K562 (cell line): ENCODE results near the gene PLEKHM3. TPM values are rescaled to one million over a fixed set of nuclear protein-coding genes. Genes with fewer than 3 reads are reported as not detected.
A peak's percentile ranks its signal among the peaks of the same experiment; 100 is the strongest.

ENCODE experiments used
- ATAC-seq: fragments of 200-7000 bp; cut with Tn5 transposase; 3 replicates; pipeline ENCODE4 v1.9.1; 2020; ENCODE audit warnings: moderate library complexity
- BruUV-seq: library from RNA; stranded (reverse); fragments of 400-500 nt; replicated peaks from 2 replicates; lab custom pipeline; 2021; lab: Mats Ljungman, UMichigan
- CTCF ChIA-PET: fragments of 300-600 bp; formaldehyde crosslinking; extraction: SDS; loops from one replicate; lab custom pipeline; 2021; ENCODE audit warnings: low intra/inter-chr PET ratio; lab: Yijun Ruan, JAX
- POLR2A ChIA-PET: fragments of 300-600, 350-650 bp; sonication (Branson Sonifier 250); formaldehyde crosslinking; extraction: SDS; loops from one replicate; lab custom pipeline; 2021; ENCODE audit warnings: antibody characterized with exemption, inconsistent platforms; lab: Yijun Ruan, JAX
- DNase-seq, 4 experiments: peaks; one replicate each; pipeline versions ENCODE4 v3.0.0 to v3.0.0-alpha.2; 2011 to 2018; ENCODE audit warnings: low spot score in 3 of 4, mixed read lengths in 3 of 4; ENCODE audit errors: extremely low read depth in 1 of 4
- FAIRE-seq: peaks from 2 replicates; lab custom pipeline; 2011; peaks lifted over from hg19 to GRCh38; lab: Jason Lieb, UNC
- H2AFZ ChIP-seq: 2 replicates; pipeline ENCODE4 v1.6.0; 2011; ENCODE audit warnings: low read depth, low read length, control low read depth, inconsistent platforms
- H3K27ac ChIP-seq: fragments of 200-600 bp; 3 replicates; pipeline ENCODE4 v1.8.0; 2011; ENCODE audit warnings: low read depth, mild to moderate bottlenecking, control low read depth, inconsistent platforms, low read length, moderate library complexity, mixed read lengths; ENCODE audit errors: extremely low read depth
- H3K27me3 ChIP-seq, 2 experiments: fragments of 300-600 bp in 1 of 2; 2 replicates in 1 of 2; 3 replicates in 1 of 2; pipeline versions ENCODE4 v1.6.0 to v1.8.0; 2011; ENCODE audit warnings: inconsistent platforms in 2 of 2, low read length in 2 of 2, mild to moderate bottlenecking in 1 of 2, mixed read lengths in 1 of 2, moderate library complexity in 1 of 2; ENCODE audit not compliant: control insufficient read depth in 2 of 2, insufficient read depth in 2 of 2
- H3K36me3 ChIP-seq: fragments of 300-600 bp; 3 replicates; pipeline ENCODE4 v1.8.0; 2011; ENCODE audit warnings: mild to moderate bottlenecking, low read length, inconsistent platforms; ENCODE audit not compliant: control insufficient read depth, insufficient read depth
- H3K4me1 ChIP-seq, 2 experiments: fragments of 200-600 bp in 1 of 2; replicated peaks in 1 of 2; 2 replicates in 1 of 2; 3 replicates in 1 of 2; pipeline versions ENCODE4 v1.5.1 to v1.8.0; 2011; ENCODE audit warnings: inconsistent platforms in 2 of 2, low read length in 2 of 2, mild to moderate bottlenecking in 1 of 2, mixed read lengths in 1 of 2, moderate library complexity in 1 of 2; ENCODE audit not compliant: control insufficient read depth in 2 of 2, insufficient read depth in 2 of 2
- H3K4me2 ChIP-seq: 2 replicates; pipeline ENCODE4 v1.6.1; 2011; ENCODE audit warnings: low read length, control low read depth, inconsistent platforms, mixed read lengths; ENCODE audit not compliant: insufficient read depth
- H3K4me3 ChIP-seq: fragments of 200-600 bp; sonication (generic), shearing (Covaris generic); 2 replicates; pipeline ENCODE4 v1.5.1; 2016; ENCODE audit warnings: control low read depth, inconsistent platforms
- H3K79me2 ChIP-seq: fragments of 200-600 bp; 3 replicates; pipeline ENCODE4 v1.8.0; 2011; ENCODE audit warnings: low read length, inconsistent platforms; ENCODE audit not compliant: control insufficient read depth, insufficient read depth
- H3K9ac ChIP-seq, 2 experiments: 2 replicates each; pipeline versions ENCODE4 v1.6.0 to v1.6.1; 2011; ENCODE audit warnings: low read depth in 2 of 2, low read length in 2 of 2, control low read depth in 1 of 2, inconsistent platforms in 1 of 2, mild to moderate bottlenecking in 1 of 2, mixed read lengths in 1 of 2; ENCODE audit not compliant: insufficient read depth in 1 of 2
- H3K9me1 ChIP-seq: one replicate; pipeline ENCODE4 v1.6.0; 2011; ENCODE audit warnings: inconsistent platforms, mild to moderate bottlenecking, low read length, moderate library complexity; ENCODE audit not compliant: control insufficient read depth, insufficient read depth
- H3K9me3 ChIP-seq: replicated peaks from 2 replicates; pipeline ENCODE4 v1.5.1; 2011; ENCODE audit warnings: low read depth, low read length, inconsistent platforms; ENCODE audit not compliant: control insufficient read depth, insufficient read depth
- H4K20me1 ChIP-seq: replicated peaks from 2 replicates; pipeline ENCODE4 v1.6.1; 2011; ENCODE audit warnings: low read length, inconsistent platforms, mixed read lengths; ENCODE audit not compliant: control insufficient read depth, insufficient read depth
- BCOR ChIP-seq: fragments of 450-650 bp; IDR thresholded peaks from 2 replicates; pipeline ENCODE4 v1.6.1; 2016
- KDM1A ChIP-seq, 2 experiments: fragments of 450-650 bp; IDR thresholded peaks; 2 replicates each; pipeline ENCODE4 v1.6.1; 2016; ENCODE audit warnings: mild to moderate bottlenecking in 2 of 2
- KDM5B ChIP-seq: fragments of 200-600 bp; sonication (generic); IDR thresholded peaks from 2 replicates; pipeline ENCODE4 v1.6.1; 2012; ENCODE audit warnings: low read depth, mild to moderate bottlenecking, moderate library complexity, low read length, control low read depth, inconsistent platforms; ENCODE audit not compliant: insufficient replicate concordance
- RBM25 ChIP-seq: fragments of 200-400 bp; formaldehyde crosslinking; IDR thresholded peaks from 2 replicates; pipeline ENCODE4 v1.6.1; 2018; ENCODE audit warnings: low read length, low read depth, moderate library complexity; ENCODE audit not compliant: severe bottlenecking
- WGBS: fragments of 100-300 bp; shearing (Covaris generic); methylation state at CpG from one replicate; pipeline ENCODE4 v1.1.6; 2016; ENCODE audit warnings: low coverage, mixed read lengths; ENCODE audit not compliant: insufficient coverage; ENCODE audit errors: missing lambda C conversion rate; 5-methylcytosine and 5-hydroxymethylcytosine counted together
- in situ Hi-C: fragments of 300-500 bp; cut with MboI; formaldehyde crosslinking; loops from 4 replicates; pipeline ENCODE4 v1.15.0; 2018; ENCODE audit warnings: inconsistent platforms, mixed read lengths
- intact Hi-C: fragments of 100-400 bp; cut with micrococcal nuclease; formaldehyde crosslinking; loops from 2 replicates; pipeline ENCODE4 v1.14.2; 2022
- polyA plus RNA-seq, 8 experiments: library from polyadenylated mRNA; depleted of rRNA in 4 of 8; stranded (reverse) in 5 of 8; unstranded in 3 of 8; fragments of >200 nt; fragmentation: Nextera tagmentation in 2 of 8; fragmentation: Illumina TruSeq in 1 of 8; extraction: Ambion mirVana in 2 of 8; extraction: Trizol in 1 of 8; gene quantifications; 2 replicates each; pipeline versions ENCODE4 v1.2.1 to v1.2.3, GENCODE V29; 2011 to 2014; ENCODE audit warnings: inconsistent platforms in 1 of 8, missing spikeins in 1 of 8
- total RNA-seq, 7 experiments: library from RNA; depleted of rRNA in 6 of 7; stranded (reverse); fragments of >200 nt in 6 of 7; fragmentation: Illumina TruSeq in 2 of 7; extraction: Trizol in 2 of 7; gene quantifications; 2 replicates each; pipeline versions ENCODE4 v1.2.1 to v1.2.3, GENCODE V29; 2011 to 2021; ENCODE audit warnings: low replicate concordance in 1 of 7
- TF ChIP-seq, protein P1 (sequence below): fragments of 450-650 bp; IDR thresholded peaks from 2 replicates; pipeline ENCODE4 v1.6.1; 2016; ENCODE audit warnings: borderline replicate concordance

The PLEKHM3 gene
- total and polyA plus RNA-seq, 9 of the 15 experiments (the other 6 are each of a cell fraction or from before 2014, with no cell fraction given) = 0.24 to 1.6 (median 1.0) TPM

DNA sequence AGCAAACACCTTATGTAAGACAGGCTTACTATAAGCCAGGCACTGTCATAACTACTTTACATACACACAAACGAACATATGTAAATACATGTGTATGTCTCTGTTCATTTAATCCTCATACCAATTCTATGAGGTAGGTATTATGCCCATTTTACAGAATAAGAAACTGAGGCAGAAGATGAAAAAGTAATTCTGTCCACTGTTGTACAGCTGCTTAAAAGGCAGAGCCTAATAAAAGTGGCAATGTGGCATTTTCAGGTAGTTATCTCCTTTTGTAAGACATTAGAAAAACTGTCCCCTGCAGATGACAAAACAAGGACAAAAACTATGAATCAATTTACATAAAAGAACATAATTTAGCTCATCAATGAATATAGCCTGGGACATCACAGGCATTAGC lies 69.9 kb downstream of the PLEKHM3 start:
- in situ Hi-C loops (no loop called here), intact Hi-C loops (no loop called here)
- FAIRE-seq (no peak), DNase-seq (no peak), ATAC-seq (no peak)
- Histone ChIP-seq H3K9me3 (no peaks in the 10 kb centered on the region), H3K4me1 (peaks cover 0 to 8% of the 10 kb centered on the region in 2 experiments; a peak in 2 of 5 replicates), H3K27me3 (no peaks in the 10 kb centered on the region), H2AFZ (no peak overlapping the region), H3K79me2 (no peaks in the 10 kb centered on the region), H3K4me2 (no peak overlapping the region), H3K9ac (no peak overlapping the region), H3K36me3 (no peaks in the 10 kb centered on the region), H3K27ac (no peak overlapping the region), H3K9me1 (no peaks in the 10 kb centered on the region), H4K20me1 (no peaks in the 10 kb centered on the region), H3K4me3 (no peak overlapping the region)
- POLR2A ChIA-PET = no interaction called here
- WGBS = 31% methylated on average over 1 of the region's 1 CpG
- CTCF ChIA-PET = no interaction called here
- TF ChIP-seq KDM5B (no peak), KDM1A (IDR thresholded peaks at IDR 0.05) (peak in 1 of 2 experiments; percentile 43; a peak in 1 of 4 replicates), BCOR (peak; percentile 69), RBM25 (peak; percentile 83)
- TF ChIP-seq, protein P1, sequence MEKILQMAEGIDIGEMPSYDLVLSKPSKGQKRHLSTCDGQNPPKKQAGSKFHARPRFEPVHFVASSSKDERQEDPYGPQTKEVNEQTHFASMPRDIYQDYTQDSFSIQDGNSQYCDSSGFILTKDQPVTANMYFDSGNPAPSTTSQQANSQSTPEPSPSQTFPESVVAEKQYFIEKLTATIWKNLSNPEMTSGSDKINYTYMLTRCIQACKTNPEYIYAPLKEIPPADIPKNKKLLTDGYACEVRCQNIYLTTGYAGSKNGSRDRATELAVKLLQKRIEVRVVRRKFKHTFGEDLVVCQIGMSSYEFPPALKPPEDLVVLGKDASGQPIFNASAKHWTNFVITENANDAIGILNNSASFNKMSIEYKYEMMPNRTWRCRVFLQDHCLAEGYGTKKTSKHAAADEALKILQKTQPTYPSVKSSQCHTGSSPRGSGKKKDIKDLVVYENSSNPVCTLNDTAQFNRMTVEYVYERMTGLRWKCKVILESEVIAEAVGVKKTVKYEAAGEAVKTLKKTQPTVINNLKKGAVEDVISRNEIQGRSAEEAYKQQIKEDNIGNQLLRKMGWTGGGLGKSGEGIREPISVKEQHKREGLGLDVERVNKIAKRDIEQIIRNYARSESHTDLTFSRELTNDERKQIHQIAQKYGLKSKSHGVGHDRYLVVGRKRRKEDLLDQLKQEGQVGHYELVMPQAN = no peak
- no TSS peak for BruUV-seq
